Hematopoietic multipotent progenitor cell treated with erythropoietin and hydrocortisone succinate and interleukin-3 and kit ligand, for 17 days (in vitro differentiated cells): ENCODE results near the gene SCN10A.

ENCODE experiments used
- DNase-seq: peaks from one replicate; pipeline ENCODE4 v3.0.0-alpha.2; 2015; ENCODE audit warnings: low spot score

Gene SCN10A

GRCh38 chr3:38651153-38651789 lies 164.7 kb downstream of the SCN10A start:
- DNase-seq, result peak; percentile 52

- no peak for DNase-seq
Observed at GRCh38 chr3:38650248-38650951, 165.6 kb downstream of the SCN10A start.

- DNase-seq, result no peak
Observed at GRCh38 chr3:38649500-38650247, 166.3 kb downstream of the SCN10A start, which contains the start of gene SCN5A. Gene SCN5A, minus strand, starts transcription at chr3:38649687. Its CDS starts 16,380 bp downstream, at chr3:38633307.

- no peak for DNase-seq
Observed at GRCh38 chr3:38648659-38649499, 167.1 kb downstream of the SCN10A start.

- no peak for DNase-seq
Observed at GRCh38 chr3:38648024-38648658, 167.9 kb downstream of the SCN10A start.

GRCh38 chr3:38647217-38647970 lies 168.6 kb downstream of the SCN10A start:
- no peak for DNase-seq
